IMR-90 (cell line): ENCODE results near the gene BTBD17. TPM values are rescaled to one million over a fixed set of nuclear protein-coding genes. Genes with fewer than 3 reads are reported as not detected.

Experiments
- ATAC-seq: fragments of 200-7000 bp; cut with Tn5 transposase; 2 replicates; pipeline ENCODE4 v1.9.1; 2020; ENCODE audit warnings: low read depth, mild to moderate bottlenecking, moderate library complexity
- BruUV-seq: library from RNA; stranded (reverse); fragments of 400-500 nt; replicated peaks from 2 replicates; lab custom pipeline; 2021; lab: Mats Ljungman, UMichigan
- CTCF ChIA-PET: fragments of 300-600 bp; formaldehyde crosslinking; extraction: SDS; loops from one replicate; lab custom pipeline; 2021; ENCODE audit warnings: antibody characterized with exemption; lab: Yijun Ruan, JAX
- POLR2A ChIA-PET: fragments of 300-600 bp; sonication (Branson Sonifier 250); formaldehyde crosslinking; loops from one replicate; lab custom pipeline; 2022; ENCODE audit warnings: antibody characterized with exemption; ENCODE audit not compliant: unreplicated experiment; lab: Charles Lee
- DNase-seq: peaks from one replicate; pipeline ENCODE4 v3.0.0; 2013
- H2AFZ ChIP-seq: replicated peaks from 2 replicates; pipeline ENCODE3; 2013; ENCODE audit warnings: low read length, mild to moderate bottlenecking; ENCODE audit not compliant: poor library complexity
- H2AK5ac ChIP-seq: 2 replicates; pipeline ENCODE4 v1.6.1; 2013; ENCODE audit warnings: low read depth, low read length, inconsistent platforms
- H2AK9ac ChIP-seq: replicated peaks from 2 replicates; pipeline ENCODE3; 2013; ENCODE audit warnings: mild to moderate bottlenecking, low read depth, low read length, moderate library complexity; ENCODE audit not compliant: poor library complexity
- H2BK120ac ChIP-seq: 2 replicates; pipeline ENCODE4 v1.6.1; 2013; ENCODE audit warnings: low read depth, low read length, inconsistent platforms
- H2BK15ac ChIP-seq: 3 replicates; pipeline ENCODE4 v1.6.1; 2013; ENCODE audit warnings: low read depth, low read length, inconsistent platforms
- H2BK20ac ChIP-seq: 2 replicates; pipeline ENCODE4 v1.6.1; 2013; ENCODE audit warnings: low read depth, mild to moderate bottlenecking, inconsistent platforms, low read length, moderate library complexity
- H2BK5ac ChIP-seq: 2 replicates; pipeline ENCODE4 v1.6.1; 2013; ENCODE audit warnings: mild to moderate bottlenecking, low read depth, low read length, inconsistent platforms; ENCODE audit not compliant: poor library complexity, severe bottlenecking
- H3K14ac ChIP-seq: replicated peaks from 2 replicates; pipeline ENCODE4 v1.6.1; 2013; ENCODE audit warnings: low read depth, low read length, inconsistent platforms
- H3K18ac ChIP-seq: 2 replicates; pipeline ENCODE4 v1.6.1; 2013; ENCODE audit warnings: low read depth, low read length, control low read depth
- H3K23ac ChIP-seq: 2 replicates; pipeline ENCODE4 v1.6.1; 2013; ENCODE audit warnings: low read depth, low read length, inconsistent platforms
- H3K27ac ChIP-seq: 2 replicates; pipeline ENCODE4 v1.5.1; 2013; ENCODE audit warnings: mild to moderate bottlenecking, control low read depth, low read length; ENCODE audit not compliant: insufficient read depth
- H3K27me3 ChIP-seq: 2 replicates; pipeline ENCODE4 v1.6.1; 2013; ENCODE audit warnings: low read length; ENCODE audit not compliant: control insufficient read depth, insufficient read depth
- H3K36me3 ChIP-seq: 2 replicates; pipeline ENCODE4 v1.6.1; 2013; ENCODE audit warnings: low read length, mixed read lengths; ENCODE audit not compliant: control insufficient read depth, insufficient read depth
- H3K4ac ChIP-seq: 2 replicates; pipeline ENCODE4 v1.6.1; 2013; ENCODE audit warnings: low read depth, low read length, inconsistent platforms
- H3K4me1 ChIP-seq: 2 replicates; pipeline ENCODE4 v1.6.1; 2013; ENCODE audit warnings: low read length, mixed read lengths; ENCODE audit not compliant: control insufficient read depth, insufficient read depth
- H3K4me2 ChIP-seq: 2 replicates; pipeline ENCODE4 v1.6.1; 2013; ENCODE audit warnings: low read depth, mild to moderate bottlenecking, control low read depth, low read length, moderate library complexity
- H3K4me3 ChIP-seq: 2 replicates; pipeline ENCODE4 v1.5.1; 2013; ENCODE audit warnings: low read depth, mild to moderate bottlenecking, control low read depth, low read length, moderate library complexity; ENCODE audit not compliant: insufficient read depth
- H3K56ac ChIP-seq: 2 replicates; pipeline ENCODE4 v1.6.1; 2013; ENCODE audit warnings: low read length, inconsistent platforms; ENCODE audit not compliant: insufficient read depth; ENCODE audit errors: extremely low read depth
- H3K79me1 ChIP-seq, 2 experiments: 2 replicates each; pipeline ENCODE4 v1.6.1; 2013; ENCODE audit warnings: low read length in 2 of 2, inconsistent platforms in 1 of 2, low read depth in 1 of 2
- H3K9ac ChIP-seq: 2 replicates; pipeline ENCODE4 v1.6.1; 2013; ENCODE audit warnings: low read depth, low read length, control low read depth
- H3K9me1 ChIP-seq: 2 replicates; pipeline ENCODE4 v1.6.1; 2013; ENCODE audit warnings: low read length, inconsistent platforms; ENCODE audit not compliant: insufficient read depth
- H3K9me3 ChIP-seq: 2 replicates; pipeline ENCODE4 v1.6.1; 2013; ENCODE audit warnings: low read length; ENCODE audit not compliant: control insufficient read depth, insufficient read depth
- H4K20me1 ChIP-seq: 2 replicates; pipeline ENCODE4 v1.6.1; 2013; ENCODE audit warnings: low read length, inconsistent platforms; ENCODE audit not compliant: insufficient read depth
- H4K5ac ChIP-seq: 2 replicates; pipeline ENCODE4 v1.6.1; 2013; ENCODE audit warnings: mild to moderate bottlenecking, low read depth, low read length, control low read depth
- H4K8ac ChIP-seq, 2 experiments: 2 replicates each; pipeline ENCODE4 v1.6.1; 2013; ENCODE audit warnings: low read depth in 2 of 2, low read length in 2 of 2, control low read depth in 1 of 2, inconsistent platforms in 1 of 2
- H4K91ac ChIP-seq: 2 replicates; pipeline ENCODE4 v1.6.1; 2013; ENCODE audit warnings: low read depth, low read length, inconsistent platforms; ENCODE audit not compliant: insufficient read depth
- BHLHE40 ChIP-seq: fragments of 150-350 bp; IDR thresholded peaks from 2 replicates; pipeline ENCODE4 v1.6.1; 2016; ENCODE audit warnings: mild to moderate bottlenecking, low read depth, low read length
- CHD1 ChIP-seq: IDR thresholded peaks from 2 replicates; pipeline ENCODE4 v1.6.1; 2012; ENCODE audit warnings: low read depth, low read length, improper control_type of control experiment
- ELK1 ChIP-seq: fragments of 150-350 bp; IDR thresholded peaks from 2 replicates; pipeline ENCODE4 v1.6.1; 2016; ENCODE audit warnings: low read depth, mild to moderate bottlenecking, low read length, moderate library complexity, borderline replicate concordance
- MAFK ChIP-seq: IDR thresholded peaks from 2 replicates; pipeline ENCODE4 v1.6.1; 2012; ENCODE audit warnings: low read depth, low read length, improper control_type of control experiment
- MAZ ChIP-seq: IDR thresholded peaks from 2 replicates; pipeline ENCODE4 v1.6.1; 2012; ENCODE audit warnings: low read depth, mild to moderate bottlenecking, low read length, improper control_type of control experiment, moderate library complexity, borderline replicate concordance
- MXI1 ChIP-seq: IDR thresholded peaks from 2 replicates; pipeline ENCODE4 v1.6.1; 2012; ENCODE audit warnings: low read depth, mild to moderate bottlenecking, low read length, moderate library complexity, borderline replicate concordance
- NFE2L2 ChIP-seq: fragments of 150-350 bp; IDR thresholded peaks from 2 replicates; pipeline ENCODE4 v1.6.1; 2016; ENCODE audit warnings: low read depth, mild to moderate bottlenecking, low read length
- RAD21 ChIP-seq: IDR thresholded peaks from 2 replicates; pipeline ENCODE4 v1.6.1; 2012; ENCODE audit warnings: low read length, improper control_type of control experiment
- RCOR1 ChIP-seq: IDR thresholded peaks from 2 replicates; pipeline ENCODE4 v1.6.1; 2012; ENCODE audit warnings: mild to moderate bottlenecking, low read length, improper control_type of control experiment; ENCODE audit not compliant: insufficient replicate concordance
- RFX5 ChIP-seq: IDR thresholded peaks from 2 replicates; pipeline ENCODE4 v1.8.0; 2012; ENCODE audit warnings: low read depth, mild to moderate bottlenecking, low read length, moderate library complexity
- SMC3 ChIP-seq: fragments of 150-350 bp; IDR thresholded peaks from 2 replicates; pipeline ENCODE4 v1.6.1; 2016; ENCODE audit warnings: low read depth, mild to moderate bottlenecking, antibody characterized with exemption, low read length, moderate library complexity
- USF2 ChIP-seq: fragments of 150-350 bp; IDR thresholded peaks from 2 replicates; pipeline ENCODE4 v1.6.1; 2017; ENCODE audit warnings: mild to moderate bottlenecking, antibody characterized with exemption, low read length, low read depth
- WGBS, 2 experiments: methylation state at CpG; one replicate each; pipeline versions ENCODE4 v1.1.5 to v1.1.7; 2013; ENCODE audit warnings: missing lambda C conversion rate in 2 of 2; ENCODE audit not compliant: insufficient read length in 1 of 2; ENCODE audit errors: extremely low coverage in 2 of 2; 5-methylcytosine and 5-hydroxymethylcytosine counted together
- dilution Hi-C: fragments of 300-500 bp; cut with HindIII; formaldehyde crosslinking; loops from one replicate; pipeline ENCODE4 v1.14.3; 2018; ENCODE audit warnings: low sequenced_read_pairs; ENCODE audit not compliant: unreplicated experiment
- in situ Hi-C: fragments of 300-500 bp; cut with MboI; formaldehyde crosslinking; loops from 3 replicates; pipeline ENCODE4 v1.14.3; 2019; ENCODE audit warnings: low sequenced_read_pairs, inconsistent platforms, mixed read lengths
- intact Hi-C: fragments of 100-400 bp; cut with micrococcal nuclease; formaldehyde crosslinking; loops from 2 replicates; pipeline ENCODE4 v1.10.0; 2022
- polyA plus RNA-seq, 3 experiments: library from polyadenylated mRNA; depleted of rRNA; stranded (reverse); fragments of >200 nt; gene quantifications; 2 replicates each; pipeline ENCODE4 v1.2.3, GENCODE V29; 2012; ENCODE audit warnings: low replicate concordance in 1 of 3
- total RNA-seq: library from RNA; depleted of rRNA; stranded (reverse); fragments of >200 nt; gene quantifications from 2 replicates; pipeline ENCODE4 v1.2.3, GENCODE V29; 2012
- TF ChIP-seq, protein P1 (sequence below): conservative IDR thresholded peaks from 2 replicates; pipeline ENCODE4 v1.5.1; 2012; ENCODE audit warnings: mild to moderate bottlenecking, low read depth, low read length, improper control_type of control experiment

BTBD17 gene
- total and polyA plus RNA-seq, 2 of the 4 experiments (the other 2 are of a cell fraction) = not detected

DNA sequence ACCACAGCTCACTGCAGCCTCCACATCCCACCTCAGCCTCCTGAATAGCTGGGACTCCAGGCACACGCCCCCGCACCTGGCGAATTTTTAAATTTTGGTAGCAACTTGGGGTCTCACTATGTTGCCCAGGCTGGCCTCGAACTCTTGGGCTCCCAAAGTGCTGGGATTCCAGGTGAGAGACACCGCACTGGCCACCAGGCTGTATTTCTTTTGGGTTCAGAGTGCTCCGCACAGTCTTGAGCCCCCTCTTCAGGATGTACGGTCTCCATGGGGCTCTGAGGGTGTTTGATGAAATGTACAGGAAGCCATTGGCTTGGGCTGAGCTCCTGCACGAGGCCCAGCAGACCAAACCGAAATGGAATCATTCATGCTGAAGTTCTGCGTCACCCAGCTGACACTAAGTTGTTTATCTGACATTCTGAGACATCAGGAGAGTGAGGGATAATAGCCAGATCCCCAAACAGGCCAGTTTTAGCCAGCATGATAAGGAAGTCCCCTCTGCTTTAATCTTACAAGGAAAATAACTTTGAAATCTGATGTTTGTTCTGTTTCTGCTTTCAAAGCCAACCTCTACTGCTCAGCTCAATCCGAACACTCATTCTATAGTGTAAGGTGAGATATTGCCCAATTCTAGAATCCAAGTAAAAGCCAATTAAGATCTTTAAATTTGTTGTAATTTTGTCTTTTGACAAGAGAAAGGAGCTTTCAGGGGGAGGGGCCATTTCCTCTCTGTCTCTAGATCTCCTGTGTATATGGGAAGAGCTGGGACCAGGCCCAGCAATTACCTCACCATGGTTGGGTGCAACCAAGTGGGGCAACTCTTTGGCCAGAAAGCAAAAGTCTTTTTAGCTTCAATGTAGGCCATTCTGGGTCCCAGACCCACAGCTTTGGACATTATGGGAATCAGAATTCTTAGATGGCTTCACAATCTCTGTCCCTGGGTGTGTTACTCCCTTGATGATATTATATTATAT is 29.3 kb upstream of the BTBD17 start:
- in situ Hi-C loops = no loop called here
- 51% methylated on average over 5 of the region's 11 CpGs; no CpG with 5 or more reads in 1 of the 2 experiments for WGBS, 2 experiments

More for the DNA sequence above, 29.3 kb upstream of the BTBD17 start:
- DNase-seq (no peak), ATAC-seq (no peak)
- no TSS peak for BruUV-seq
- dilution Hi-C loops = no loop called here
- H3K27me3 ChIP-seq = no peaks in the 10 kb centered on the region
- H3K79me1 ChIP-seq = no peaks in the 10 kb centered on the region
- no peak overlapping the region for H2BK15ac ChIP-seq
- no peaks in the 10 kb centered on the region for H3K9me1 ChIP-seq
- H3K27ac ChIP-seq = no peak overlapping the region
- no peak overlapping the region for H2AK9ac ChIP-seq
- no peak overlapping the region for H3K4me2 ChIP-seq
- no peaks in the 10 kb centered on the region for H3K4me1 ChIP-seq
- no peak overlapping the region for H4K8ac ChIP-seq
- H2AK5ac ChIP-seq = no peak overlapping the region
- ChIA-PET CTCF (no interaction called here), POLR2A (no interaction called here)
- H3K14ac ChIP-seq = no peak overlapping the region
- no peak overlapping the region for H4K5ac ChIP-seq
- no peak overlapping the region for H2AFZ ChIP-seq
- H3K18ac ChIP-seq = no peak overlapping the region
- H4K91ac ChIP-seq = no peak overlapping the region
- no peak overlapping the region for H3K4me3 ChIP-seq
- H3K9ac ChIP-seq = no peak overlapping the region
- H3K9me3 ChIP-seq = peaks cover 19% of the 10 kb centered on the region
- no peak overlapping the region for H2BK120ac ChIP-seq
- H3K56ac ChIP-seq = no peak overlapping the region
- H4K20me1 ChIP-seq = no peaks in the 10 kb centered on the region
- no peak overlapping the region for H2BK20ac ChIP-seq
- H3K4ac ChIP-seq = no peak overlapping the region
- H3K23ac ChIP-seq = no peak overlapping the region
- no peaks in the 10 kb centered on the region for H3K36me3 ChIP-seq
- no peak for TF ChIP-seq RFX5
- no peak for TF ChIP-seq CHD1
- no peak for TF ChIP-seq MXI1
- TF ChIP-seq BHLHE40 = no peak
- TF ChIP-seq ELK1 = no peak
- TF ChIP-seq MAZ = no peak
- TF ChIP-seq, protein P1, sequence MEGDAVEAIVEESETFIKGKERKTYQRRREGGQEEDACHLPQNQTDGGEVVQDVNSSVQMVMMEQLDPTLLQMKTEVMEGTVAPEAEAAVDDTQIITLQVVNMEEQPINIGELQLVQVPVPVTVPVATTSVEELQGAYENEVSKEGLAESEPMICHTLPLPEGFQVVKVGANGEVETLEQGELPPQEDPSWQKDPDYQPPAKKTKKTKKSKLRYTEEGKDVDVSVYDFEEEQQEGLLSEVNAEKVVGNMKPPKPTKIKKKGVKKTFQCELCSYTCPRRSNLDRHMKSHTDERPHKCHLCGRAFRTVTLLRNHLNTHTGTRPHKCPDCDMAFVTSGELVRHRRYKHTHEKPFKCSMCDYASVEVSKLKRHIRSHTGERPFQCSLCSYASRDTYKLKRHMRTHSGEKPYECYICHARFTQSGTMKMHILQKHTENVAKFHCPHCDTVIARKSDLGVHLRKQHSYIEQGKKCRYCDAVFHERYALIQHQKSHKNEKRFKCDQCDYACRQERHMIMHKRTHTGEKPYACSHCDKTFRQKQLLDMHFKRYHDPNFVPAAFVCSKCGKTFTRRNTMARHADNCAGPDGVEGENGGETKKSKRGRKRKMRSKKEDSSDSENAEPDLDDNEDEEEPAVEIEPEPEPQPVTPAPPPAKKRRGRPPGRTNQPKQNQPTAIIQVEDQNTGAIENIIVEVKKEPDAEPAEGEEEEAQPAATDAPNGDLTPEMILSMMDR = no peak
- no peak for TF ChIP-seq USF2
- TF ChIP-seq SMC3 = no peak
- TF ChIP-seq MAFK = no peak
- no peak for TF ChIP-seq NFE2L2
- TF ChIP-seq RCOR1 = no peak
- no peak for TF ChIP-seq RAD21
- intact Hi-C loops = no loop called here
- H2BK5ac ChIP-seq = no peak overlapping the region
